ENCODE results near the gene ADGRL4.

ADGRL4 gene

GRCh38 chr1:78913950-78914349 is 92.6 kb downstream of the ADGRL4 start:
- no peak for DNase-seq (ENCODE audit: extremely low spot score)
- POLR2A ChIA-PET, result no interaction called here
- TF ChIP-seq SP1 (IDR thresholded peaks at IDR 0.05) (no peak), SUZ12 (IDR thresholded peaks at IDR 0.05) (no peak), FOXA1 (IDR thresholded peaks at IDR 0.05) (no peak), LEF1 (IDR thresholded peaks at IDR 0.05; ENCODE audit: borderline replicate concordance) (no peak), ZNF384 (IDR thresholded peaks at IDR 0.05) (no peak), ELF4 (IDR thresholded peaks at IDR 0.05) (no peak), TARDBP (IDR thresholded peaks at IDR 0.05) (no peak), L3MBTL2 (conservative IDR thresholded peaks at IDR 0.05) (no peak), CTBP1 (IDR thresholded peaks at IDR 0.05; ENCODE audit: borderline replicate concordance) (no peak), BHLHE40 (IDR thresholded peaks at IDR 0.05; ENCODE audit: borderline replicate concordance) (no peak), ARNT (IDR thresholded peaks at IDR 0.05) (no peak), HDGF (IDR thresholded peaks at IDR 0.05; ENCODE audit: borderline replicate concordance) (no peak), FOXK2 (IDR thresholded peaks at IDR 0.05) (no peak), FOXM1 (IDR thresholded peaks at IDR 0.05; ENCODE audit: borderline replicate concordance) (no peak), NFRKB (IDR thresholded peaks at IDR 0.05) (no peak)
- TF ChIP-seq, protein P1, sequence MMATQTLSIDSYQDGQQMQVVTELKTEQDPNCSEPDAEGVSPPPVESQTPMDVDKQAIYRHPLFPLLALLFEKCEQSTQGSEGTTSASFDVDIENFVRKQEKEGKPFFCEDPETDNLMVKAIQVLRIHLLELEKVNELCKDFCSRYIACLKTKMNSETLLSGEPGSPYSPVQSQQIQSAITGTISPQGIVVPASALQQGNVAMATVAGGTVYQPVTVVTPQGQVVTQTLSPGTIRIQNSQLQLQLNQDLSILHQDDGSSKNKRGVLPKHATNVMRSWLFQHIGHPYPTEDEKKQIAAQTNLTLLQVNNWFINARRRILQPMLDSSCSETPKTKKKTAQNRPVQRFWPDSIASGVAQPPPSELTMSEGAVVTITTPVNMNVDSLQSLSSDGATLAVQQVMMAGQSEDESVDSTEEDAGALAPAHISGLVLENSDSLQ (IDR thresholded peaks at IDR 0.05), result no peak
- CTCF ChIA-PET, result no interaction called here

DNA sequence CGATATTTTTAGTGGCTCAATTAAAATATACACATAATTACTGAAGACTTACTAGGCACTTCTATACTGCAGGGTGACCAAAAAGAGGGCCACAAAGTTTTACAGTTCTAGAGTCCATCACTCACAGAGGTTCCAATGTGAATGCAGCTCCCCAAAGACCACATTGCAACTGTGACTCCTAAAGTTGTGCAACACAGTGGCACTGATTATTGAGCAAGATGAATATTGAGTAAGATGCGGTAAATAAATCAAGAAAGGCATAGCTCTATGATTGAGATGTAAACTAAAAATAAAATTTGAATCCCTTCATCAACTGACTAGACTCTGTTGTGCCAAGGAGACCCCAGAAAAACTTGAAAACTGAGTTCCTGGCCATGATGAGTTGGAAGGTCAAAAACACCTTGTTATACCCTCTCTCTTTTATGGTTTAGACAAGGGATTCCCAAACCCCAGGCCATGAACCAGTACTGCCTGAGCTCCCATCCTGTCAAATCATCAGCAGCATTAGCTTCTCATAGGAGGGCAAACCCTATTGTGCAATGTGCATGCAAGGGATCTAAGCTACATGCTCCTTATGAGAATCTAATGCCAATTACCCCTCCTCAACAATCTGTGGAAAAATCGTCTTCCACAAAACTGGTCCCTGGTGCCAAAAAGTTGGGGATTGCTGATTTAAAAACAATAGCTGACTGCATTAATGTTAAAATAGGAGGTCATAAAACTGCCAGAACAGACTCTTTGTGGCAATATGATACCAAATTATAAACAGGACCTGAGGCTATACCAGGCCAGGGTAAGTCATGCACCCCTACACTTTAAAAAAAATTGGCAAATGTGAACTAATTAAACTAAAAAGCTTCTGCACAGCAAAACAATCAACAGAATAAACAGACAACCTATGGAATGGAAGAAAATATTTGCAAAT is 94.3 kb downstream of the ADGRL4 start:
- POLR2A ChIA-PET, result no interaction called here
- no peak for DNase-seq (ENCODE audit: extremely low spot score)
- CTCF ChIA-PET, result interaction anchor here (0.5 to 0.8 kb wide), 2 partner anchors 10 to 128 kb away, joined by 3 to 4 read pairs; no protein-coding TSS in a partner anchor
- no peak for TF ChIP-seq TARDBP (IDR thresholded peaks at IDR 0.05)
- TF ChIP-seq ZNF384 (IDR thresholded peaks at IDR 0.05), result no peak
- no peak for TF ChIP-seq HDGF (IDR thresholded peaks at IDR 0.05; ENCODE audit: borderline replicate concordance)
- no peak for TF ChIP-seq SUZ12 (IDR thresholded peaks at IDR 0.05)
- TF ChIP-seq NFRKB (IDR thresholded peaks at IDR 0.05), result no peak
- TF ChIP-seq ELF4 (IDR thresholded peaks at IDR 0.05), result no peak
- no peak for TF ChIP-seq CTBP1 (IDR thresholded peaks at IDR 0.05; ENCODE audit: borderline replicate concordance)
- TF ChIP-seq BHLHE40 (IDR thresholded peaks at IDR 0.05; ENCODE audit: borderline replicate concordance), result no peak
- TF ChIP-seq LEF1 (IDR thresholded peaks at IDR 0.05; ENCODE audit: borderline replicate concordance), result no peak
- TF ChIP-seq, protein P1 (IDR thresholded peaks at IDR 0.05), result no peak
- TF ChIP-seq ARNT (IDR thresholded peaks at IDR 0.05), result no peak

- POLR2A ChIA-PET, result no interaction called here
- DNase-seq (ENCODE audit: extremely low spot score), result no peak
- CTCF ChIA-PET, result interaction anchor here (0.8 kb wide), 1 partner anchor 10 kb away, joined by 4 read pairs; no protein-coding TSS in a partner anchor
- TF ChIP-seq FOXM1 (IDR thresholded peaks at IDR 0.05; ENCODE audit: borderline replicate concordance) (no peak), FOXA1 (IDR thresholded peaks at IDR 0.05) (no peak), ZNF384 (IDR thresholded peaks at IDR 0.05) (no peak), LEF1 (IDR thresholded peaks at IDR 0.05; ENCODE audit: borderline replicate concordance) (no peak), SP1 (IDR thresholded peaks at IDR 0.05) (no peak), HDGF (IDR thresholded peaks at IDR 0.05; ENCODE audit: borderline replicate concordance) (no peak), SUZ12 (IDR thresholded peaks at IDR 0.05) (no peak), ARNT (IDR thresholded peaks at IDR 0.05) (no peak), L3MBTL2 (conservative IDR thresholded peaks at IDR 0.05) (no peak), TARDBP (IDR thresholded peaks at IDR 0.05) (no peak), CTBP1 (IDR thresholded peaks at IDR 0.05; ENCODE audit: borderline replicate concordance) (no peak), BHLHE40 (IDR thresholded peaks at IDR 0.05; ENCODE audit: borderline replicate concordance) (no peak), ELF4 (IDR thresholded peaks at IDR 0.05) (no peak)
- TF ChIP-seq, protein P1 (IDR thresholded peaks at IDR 0.05), result no peak
These were observed 103.9 kb downstream of the ADGRL4 start for GRCh38 chr1:78902641-78903040.

GRCh38 chr1:78894811-78895210 is 111.7 kb downstream of the ADGRL4 start:
- ChIA-PET POLR2A (no interaction called here), CTCF (no interaction called here)
- no peak for DNase-seq (ENCODE audit: extremely low spot score)
- TF ChIP-seq NFRKB (IDR thresholded peaks at IDR 0.05) (no peak), ZNF384 (IDR thresholded peaks at IDR 0.05) (no peak), FOXK2 (IDR thresholded peaks at IDR 0.05) (no peak)

- POLR2A ChIA-PET, result no interaction called here
- CTCF ChIA-PET, result no interaction called here
- DNase-seq (ENCODE audit: extremely low spot score), result no peak
- TF ChIP-seq FOXK2 (IDR thresholded peaks at IDR 0.05) (no peak), FOXM1 (IDR thresholded peaks at IDR 0.05; ENCODE audit: borderline replicate concordance) (no peak)
These were observed 114.2 kb downstream of the ADGRL4 start for GRCh38 chr1:78892260-78892840.

- TF ChIP-seq FOXA1 (IDR thresholded peaks at IDR 0.05) (no peak), ZNF384 (IDR thresholded peaks at IDR 0.05) (no peak), FOXM1 (IDR thresholded peaks at IDR 0.05; ENCODE audit: borderline replicate concordance) (no peak), BHLHE40 (IDR thresholded peaks at IDR 0.05; ENCODE audit: borderline replicate concordance) (no peak), CTBP1 (IDR thresholded peaks at IDR 0.05; ENCODE audit: borderline replicate concordance) (no peak)
- TF ChIP-seq, protein P1 (IDR thresholded peaks at IDR 0.05), result no peak
- POLR2A ChIA-PET, result no interaction called here
- CTCF ChIA-PET, result no interaction called here
- DNase-seq (ENCODE audit: extremely low spot score), result no peak
These were observed 119.1 kb downstream of the ADGRL4 start for GRCh38 chr1:78887458-78887857.

Data from HEK293T (cell line).